ENCODE measurements around the gene TYW1.
"Not testable (repeated sequence)": the region's sequence is repeated elsewhere in the genome, so short reads cannot be mapped to it uniquely, and the experiment has no call there.

The TYW1 gene

GRCh38 chr7:67206452-67206851, 209.8 kb downstream of the TYW1 start:
- no peak overlapping the region for H3K27ac ChIP-seq
- no peaks in the 10 kb centered on the region for H3K79me2 ChIP-seq (ENCODE audit: insufficient read depth, low read depth)
- H4K20me1 ChIP-seq (ENCODE audit: insufficient read depth), result no peaks in the 10 kb centered on the region
- no peaks in the 10 kb centered on the region for H3K4me1 ChIP-seq (ENCODE audit: low read depth, poor library complexity, severe bottlenecking)
- H2AFZ ChIP-seq (ENCODE audit: low read depth), result no peak overlapping the region
- H3K36me3 ChIP-seq (ENCODE audit: insufficient read depth), result no peaks in the 10 kb centered on the region
- no peak overlapping the region for H3K9ac ChIP-seq
- H3K4me2 ChIP-seq, result no peak overlapping the region
- H3K27me3 ChIP-seq (ENCODE audit: insufficient read depth, low read depth), result no peaks in the 10 kb centered on the region
- TF ChIP-seq CTCF (conservative IDR thresholded peaks at IDR 0.05; ENCODE audit: low read depth, low read length), result no peak
- no peak overlapping the region for H3K4me3 ChIP-seq (IDR thresholded peaks at IDR 0.05; ENCODE audit: insufficient read depth, low read depth, low read length)

DNA sequence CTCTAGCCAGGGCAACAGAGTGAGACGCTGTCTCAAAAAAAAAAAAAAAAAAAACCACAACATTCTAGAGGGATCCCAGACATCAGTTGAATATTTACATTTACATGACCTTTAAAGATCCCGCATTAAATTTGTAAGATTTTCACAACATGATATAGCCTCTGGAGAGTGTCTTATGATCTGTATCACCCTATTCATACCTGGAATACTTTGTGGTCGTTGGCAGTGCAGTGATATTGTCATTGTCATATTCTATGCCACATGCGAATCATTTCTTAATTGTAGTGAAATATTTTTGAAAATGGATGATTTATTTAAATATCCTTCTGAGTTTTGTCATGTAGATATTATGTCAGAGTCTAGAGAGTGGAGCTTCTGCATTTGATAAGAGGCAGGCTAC, 212.0 kb downstream of the TYW1 start:
- H3K4me3 ChIP-seq (IDR thresholded peaks at IDR 0.05; ENCODE audit: insufficient read depth, low read depth, low read length); H3K36me3 ChIP-seq (ENCODE audit: insufficient read depth); H3K79me2 ChIP-seq (ENCODE audit: insufficient read depth, low read depth); H3K4me1 ChIP-seq (ENCODE audit: low read depth, poor library complexity, severe bottlenecking); H3K27me3 ChIP-seq (ENCODE audit: insufficient read depth, low read depth); H3K9ac ChIP-seq; H4K20me1 ChIP-seq (ENCODE audit: insufficient read depth); H2AFZ ChIP-seq (ENCODE audit: low read depth); H3K27ac ChIP-seq; H3K4me2 ChIP-seq: not testable (repeated sequence)

DNA sequence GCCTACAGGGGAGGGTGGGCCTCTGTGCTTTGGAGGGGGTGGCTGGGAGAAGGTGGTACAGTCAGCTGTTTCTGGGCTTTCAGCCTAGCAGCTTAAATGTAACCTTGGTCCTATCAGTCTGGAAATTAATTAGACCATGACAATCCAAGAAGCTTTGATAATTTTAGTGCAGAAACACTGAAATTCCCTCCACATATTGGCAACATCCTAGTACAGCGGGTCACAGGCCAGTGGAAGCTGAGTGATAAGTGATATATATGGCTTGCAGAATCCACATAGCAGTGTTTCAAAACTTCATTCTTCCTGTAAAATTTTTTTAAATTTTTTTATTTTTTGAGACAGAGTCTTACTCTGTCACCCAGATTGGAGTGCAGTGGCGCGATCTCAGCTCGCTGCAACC, 212.6 kb downstream of the TYW1 start:
- H3K79me2 ChIP-seq (ENCODE audit: insufficient read depth, low read depth), result no peaks in the 10 kb centered on the region
- TF ChIP-seq CTCF (conservative IDR thresholded peaks at IDR 0.05; ENCODE audit: low read depth, low read length), result no peak
- no peaks in the 10 kb centered on the region for H4K20me1 ChIP-seq (ENCODE audit: insufficient read depth)
- no peak overlapping the region for H3K9ac ChIP-seq
- no peaks in the 10 kb centered on the region for H3K27me3 ChIP-seq (ENCODE audit: insufficient read depth, low read depth)
- no peaks in the 10 kb centered on the region for H3K36me3 ChIP-seq (ENCODE audit: insufficient read depth)
- H3K4me2 ChIP-seq, result no peak overlapping the region
- H2AFZ ChIP-seq (ENCODE audit: low read depth), result no peak overlapping the region
- H3K27ac ChIP-seq, result no peak overlapping the region
- H3K4me1 ChIP-seq (ENCODE audit: low read depth, poor library complexity, severe bottlenecking), result no peaks in the 10 kb centered on the region
- no peak overlapping the region for H3K4me3 ChIP-seq (IDR thresholded peaks at IDR 0.05; ENCODE audit: insufficient read depth, low read depth, low read length)

- no peak overlapping the region for H3K9ac ChIP-seq
These were observed 213.9 kb downstream of the TYW1 start for GRCh38 chr7:67210567-67210966.

DNA sequence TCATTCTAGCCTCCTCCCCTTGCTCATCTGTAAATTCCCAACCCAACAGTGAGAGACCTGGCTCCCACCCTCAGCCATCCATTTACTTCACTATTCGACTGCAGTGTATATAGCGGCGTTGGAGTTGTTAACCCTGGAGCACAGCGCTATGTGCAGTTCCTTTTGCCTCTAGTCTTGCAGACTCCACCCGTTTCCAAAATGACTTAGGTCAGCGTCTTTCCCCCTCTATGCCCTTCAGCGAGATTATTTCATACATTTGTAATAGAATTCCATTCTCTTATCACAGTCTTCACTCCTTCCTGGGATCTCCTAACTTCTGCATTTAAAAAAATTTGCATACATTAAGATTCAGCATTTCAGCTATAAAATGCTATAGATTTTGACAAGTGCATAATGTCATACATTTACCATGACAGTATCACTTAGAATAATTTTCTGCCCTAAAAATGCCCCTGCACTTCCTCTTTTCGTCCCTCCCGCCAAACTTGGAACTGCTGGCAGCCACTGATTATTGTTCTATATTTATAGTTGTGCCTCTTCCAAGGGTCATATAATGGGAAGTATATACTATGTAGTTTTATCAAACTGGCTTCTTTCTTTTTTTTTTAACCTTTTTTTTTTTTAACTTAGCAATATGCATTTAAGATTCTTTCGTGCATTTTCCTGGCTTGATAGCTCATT, 215.2 kb downstream of the TYW1 start:
- H3K4me2 ChIP-seq; H3K79me2 ChIP-seq (ENCODE audit: insufficient read depth, low read depth); H4K20me1 ChIP-seq (ENCODE audit: insufficient read depth); H3K4me1 ChIP-seq (ENCODE audit: low read depth, poor library complexity, severe bottlenecking); H3K27me3 ChIP-seq (ENCODE audit: insufficient read depth, low read depth); H2AFZ ChIP-seq (ENCODE audit: low read depth); H3K9ac ChIP-seq; H3K4me3 ChIP-seq (IDR thresholded peaks at IDR 0.05; ENCODE audit: insufficient read depth, low read depth, low read length); H3K27ac ChIP-seq; H3K36me3 ChIP-seq (ENCODE audit: insufficient read depth): not testable (repeated sequence)

More at GRCh38 chr7:67210567-67210966, 213.9 kb downstream of the TYW1 start:
- Histone ChIP-seq H3K79me2 (ENCODE audit: insufficient read depth, low read depth) (no peaks in the 10 kb centered on the region), H3K27ac (no peak overlapping the region), H3K4me1 (ENCODE audit: low read depth, poor library complexity, severe bottlenecking) (no peaks in the 10 kb centered on the region), H3K27me3 (ENCODE audit: insufficient read depth, low read depth) (no peaks in the 10 kb centered on the region), H3K4me3 (IDR thresholded peaks at IDR 0.05; ENCODE audit: insufficient read depth, low read depth, low read length) (no peak overlapping the region), H3K4me2 (no peak overlapping the region), H3K36me3 (ENCODE audit: insufficient read depth) (no peaks in the 10 kb centered on the region), H2AFZ (ENCODE audit: low read depth) (no peak overlapping the region), H4K20me1 (ENCODE audit: insufficient read depth) (no peaks in the 10 kb centered on the region)
- TF ChIP-seq CTCF (conservative IDR thresholded peaks at IDR 0.05; ENCODE audit: low read depth, low read length), result no peak

GRCh38 chr7:67213038-67213437, 216.4 kb downstream of the TYW1 start:
- not testable (repeated sequence) for H3K4me2 ChIP-seq; H3K79me2 ChIP-seq (ENCODE audit: insufficient read depth, low read depth); H2AFZ ChIP-seq (ENCODE audit: low read depth); H3K4me3 ChIP-seq (IDR thresholded peaks at IDR 0.05; ENCODE audit: insufficient read depth, low read depth, low read length); H3K27ac ChIP-seq; H4K20me1 ChIP-seq (ENCODE audit: insufficient read depth); H3K36me3 ChIP-seq (ENCODE audit: insufficient read depth); H3K9ac ChIP-seq; H3K27me3 ChIP-seq (ENCODE audit: insufficient read depth, low read depth); H3K4me1 ChIP-seq (ENCODE audit: low read depth, poor library complexity, severe bottlenecking)

DNA sequence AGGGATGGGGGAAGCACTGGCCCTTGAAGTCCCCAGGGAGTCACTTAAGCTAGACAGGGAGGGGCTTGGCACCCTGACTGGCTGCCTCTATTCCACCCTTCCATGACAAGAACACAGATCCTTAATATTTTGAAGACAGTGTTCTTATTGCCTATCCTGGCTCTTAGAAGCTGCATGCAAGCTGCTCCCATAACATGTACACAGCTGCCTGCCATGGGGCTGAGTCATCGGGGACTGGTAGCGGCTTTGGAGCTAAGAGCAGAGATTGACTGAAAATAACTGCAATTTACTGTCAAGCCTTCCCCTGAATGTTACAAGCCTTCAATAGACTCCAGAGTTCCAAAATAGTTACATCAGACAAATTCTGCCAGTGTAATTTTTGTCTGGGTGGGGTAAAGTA, 226.9 kb downstream of the TYW1 start:
- H4K20me1 ChIP-seq (ENCODE audit: insufficient read depth); H3K79me2 ChIP-seq (ENCODE audit: insufficient read depth, low read depth); H3K9ac ChIP-seq; H3K27ac ChIP-seq; H3K36me3 ChIP-seq (ENCODE audit: insufficient read depth); H3K4me1 ChIP-seq (ENCODE audit: low read depth, poor library complexity, severe bottlenecking); H3K27me3 ChIP-seq (ENCODE audit: insufficient read depth, low read depth); H3K4me3 ChIP-seq (IDR thresholded peaks at IDR 0.05; ENCODE audit: insufficient read depth, low read depth, low read length); H3K4me2 ChIP-seq; H2AFZ ChIP-seq (ENCODE audit: low read depth): not testable (repeated sequence)

- not testable (repeated sequence) for H3K4me2 ChIP-seq; H3K4me3 ChIP-seq (IDR thresholded peaks at IDR 0.05; ENCODE audit: insufficient read depth, low read depth, low read length)
These were observed 229.8 kb downstream of the TYW1 start for GRCh38 chr7:67226340-67226907.

More at GRCh38 chr7:67226340-67226907, 229.8 kb downstream of the TYW1 start:
- not testable (repeated sequence) for H3K9ac ChIP-seq; H3K27ac ChIP-seq; H3K79me2 ChIP-seq (ENCODE audit: insufficient read depth, low read depth); H3K27me3 ChIP-seq (ENCODE audit: insufficient read depth, low read depth); H2AFZ ChIP-seq (ENCODE audit: low read depth); H3K4me1 ChIP-seq (ENCODE audit: low read depth, poor library complexity, severe bottlenecking); H3K36me3 ChIP-seq (ENCODE audit: insufficient read depth); H4K20me1 ChIP-seq (ENCODE audit: insufficient read depth)
